Esophagus squamous epithelium (tissue), 5 donors: Measurements from ENCODE around the gene PECR. TPM values are rescaled to one million over a fixed set of nuclear protein-coding genes. Genes with fewer than 3 reads are reported as not detected.

Source experiments
- DNase-seq: peaks from one replicate; lab custom pipeline; 2025; lab: John Stamatoyannopoulos, UW
- H3K27ac ChIP-seq, 4 donors: fragments of 200-600 bp; sonication (generic); one replicate each; pipeline ENCODE4 v1.5.1; 2016 to 2019; ENCODE audit warnings: mild to moderate bottlenecking in 1 of 4
- H3K27me3 ChIP-seq, 4 donors: fragments of 200-600 bp; sonication (generic); 1 replicate in 3 of 4; 2 replicates in 1 of 4; pipeline versions ENCODE4 v1.5.1 to v1.6.0; 2017 to 2021; ENCODE audit warnings: antibody characterized with exemption in 1 of 4
- H3K36me3 ChIP-seq, 3 donors: fragments of 200-600 bp; sonication (generic); one replicate each; pipeline ENCODE4 v1.5.1; 2016 to 2019
- H3K4me1 ChIP-seq, 3 donors: fragments of 200-600 bp; sonication (generic); one replicate each; pipeline ENCODE4 v1.5.1; 2017 to 2019
- H3K4me3 ChIP-seq, 4 donors: fragments of 200-600 bp; sonication (generic); 1 replicate in 3 of 4; 2 replicates in 1 of 4; pipeline ENCODE4 v1.5.1; 2016 to 2019; ENCODE audit warnings: mild to moderate bottlenecking in 2 of 4, moderate library complexity in 1 of 4
- H3K9me3 ChIP-seq, 3 donors: fragments of 200-600 bp; sonication (generic); one replicate each; pipeline ENCODE4 v1.5.1; 2016 to 2019
- CTCF ChIP-seq, 6 experiments: fragments of 450-650 bp in 4 of 6; fragments of 200-600 bp in 2 of 6; sonication (generic) in 2 of 6; IDR thresholded peaks; one replicate each; pipeline ENCODE4 v1.5.1; 2016 to 2019; ENCODE audit warnings: antibody characterized with exemption in 6 of 6, mild to moderate bottlenecking in 4 of 6, moderate library complexity in 4 of 6
- POLR2A ChIP-seq, 4 donors: fragments of 450-650 bp; IDR thresholded peaks; one replicate each; pipeline ENCODE4 v1.6.1; 2017; ENCODE audit warnings: antibody characterized with exemption in 4 of 4, mild to moderate bottlenecking in 4 of 4, moderate library complexity in 3 of 4
- WGBS, 2 donors: methylation state at CpG; one replicate each; pipeline ENCODE4 v1.1.5; 2018; 5-methylcytosine and 5-hydroxymethylcytosine counted together
- intact Hi-C: fragments of 100-400 bp; cut with DNase I; formaldehyde crosslinking; loops from one replicate; pipeline ENCODE4 v1.15.0; 2022
- total RNA-seq, 4 donors: library from RNA; depleted of rRNA; stranded (reverse); fragments of >200 nt; gene quantifications; one replicate each; pipeline ENCODE4 v1.1.0, GENCODE V29; 2016
- donor health status: DM: yes; HTN: yes; CAD: no.

Gene PECR
- total RNA-seq, 4 donors from 2014 or later = 1.5 to 6.8 (median 5.1) TPM

- 91 to 100% methylated on average over 4 of the region's 4 CpGs for WGBS, 2 donors
- H3K4me1 ChIP-seq = peaks cover 0 to 16% (median 0%) of the 10 kb centered on the region in 3 donors
- no peak overlapping the region for H3K27ac ChIP-seq
- intact Hi-C loops = no loop called here
- H3K36me3 ChIP-seq = no peaks in the 10 kb centered on the region
- H3K4me3 ChIP-seq = no peak overlapping the region
- H3K9me3 ChIP-seq = no peaks in the 10 kb centered on the region
- TF ChIP-seq CTCF (IDR thresholded peaks at IDR 0.05) (no peak), POLR2A (IDR thresholded peaks at IDR 0.05) (no peak)
- no peak for DNase-seq
- no peaks in the 10 kb centered on the region for H3K27me3 ChIP-seq
These were observed 25.9 kb downstream of the PECR start for GRCh38 chr2:216055680-216056079.

DNA sequence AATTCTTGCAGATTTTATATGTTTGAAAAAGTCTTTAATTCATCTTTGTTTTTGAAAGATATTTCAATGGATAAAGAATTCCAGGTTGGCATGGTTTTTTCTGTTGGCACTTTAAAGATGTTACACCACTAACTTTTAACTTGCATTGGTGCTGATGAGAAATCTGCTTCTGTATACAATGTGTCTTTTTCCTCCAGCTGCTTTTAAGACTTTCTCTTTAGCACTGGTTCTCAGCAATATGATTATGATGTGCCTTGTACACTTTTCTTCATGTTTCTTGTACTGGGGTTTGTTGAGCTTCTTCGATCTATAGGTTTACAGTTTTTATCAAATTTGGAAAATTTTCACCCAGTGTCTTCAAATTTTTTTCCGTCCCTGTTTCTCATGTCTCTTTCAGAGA, 29.2 kb downstream of the PECR start:
- H3K9me3 ChIP-seq = no peaks in the 10 kb centered on the region
- no peak overlapping the region for H3K27ac ChIP-seq
- peaks cover 0 to 8% (median 0%) of the 10 kb centered on the region in 3 donors for H3K36me3 ChIP-seq
- 95 to 100% methylated on average over 2 of the region's 2 CpGs for WGBS, 2 donors
- TF ChIP-seq POLR2A (IDR thresholded peaks at IDR 0.05) (no peak), CTCF (IDR thresholded peaks at IDR 0.05) (no peak)
- H3K27me3 ChIP-seq = no peaks in the 10 kb centered on the region
- DNase-seq = no peak
- intact Hi-C loops = no loop called here
- peaks cover 0 to 5% (median 0%) of the 10 kb centered on the region in 3 donors for H3K4me1 ChIP-seq
- no peak overlapping the region for H3K4me3 ChIP-seq

DNA sequence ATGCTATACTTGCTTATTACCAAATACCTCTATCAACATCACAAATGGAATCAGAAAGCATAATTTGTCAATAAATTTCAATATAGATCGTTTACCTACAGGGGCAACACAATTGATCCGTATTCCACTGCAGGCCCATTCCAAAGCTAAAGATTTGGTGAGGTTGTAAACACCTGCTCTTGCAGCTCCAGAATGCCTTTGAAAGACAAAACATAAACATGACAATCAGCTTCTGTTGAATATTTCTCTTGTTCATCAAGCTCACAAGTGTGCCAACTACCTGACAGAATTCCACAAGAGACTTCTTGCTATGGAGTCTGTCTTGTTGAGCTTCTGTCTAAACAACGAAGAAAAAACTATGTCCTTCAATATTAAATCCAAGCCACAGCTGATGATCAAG, 30.3 kb downstream of the PECR start:
- TF ChIP-seq POLR2A (IDR thresholded peaks at IDR 0.05) = no peak
- Histone ChIP-seq H3K27me3 (no peaks in the 10 kb centered on the region), H3K36me3 (peaks cover 0 to 16% (median 0%) of the 10 kb centered on the region in 3 donors), H3K4me3 (no peak overlapping the region), H3K9me3 (no peaks in the 10 kb centered on the region), H3K4me1 (no peaks in the 10 kb centered on the region), H3K27ac (no peak overlapping the region)
- 86 to 93% methylated on average over 3 of the region's 3 CpGs for WGBS, 2 donors
- intact Hi-C loops = no loop called here
- DNase-seq = no peak

- Histone ChIP-seq H3K27me3 (no peaks in the 10 kb centered on the region), H3K9me3 (no peaks in the 10 kb centered on the region), H3K27ac (no peak overlapping the region), H3K4me1 (no peaks in the 10 kb centered on the region), H3K36me3 (peaks cover 0 to 20% (median 0%) of the 10 kb centered on the region in 3 donors), H3K4me3 (no peak overlapping the region)
- intact Hi-C loops = no loop called here
- WGBS, 2 donors = 95 to 100% methylated on average over 2 of the region's 2 CpGs
- no peak for DNase-seq
- TF ChIP-seq POLR2A (IDR thresholded peaks at IDR 0.05) = no peak
- TF ChIP-seq CTCF (IDR thresholded peaks at IDR 0.05) = no peak
These were observed 32.2 kb downstream of the PECR start for GRCh38 chr2:216049452-216049851.

DNA sequence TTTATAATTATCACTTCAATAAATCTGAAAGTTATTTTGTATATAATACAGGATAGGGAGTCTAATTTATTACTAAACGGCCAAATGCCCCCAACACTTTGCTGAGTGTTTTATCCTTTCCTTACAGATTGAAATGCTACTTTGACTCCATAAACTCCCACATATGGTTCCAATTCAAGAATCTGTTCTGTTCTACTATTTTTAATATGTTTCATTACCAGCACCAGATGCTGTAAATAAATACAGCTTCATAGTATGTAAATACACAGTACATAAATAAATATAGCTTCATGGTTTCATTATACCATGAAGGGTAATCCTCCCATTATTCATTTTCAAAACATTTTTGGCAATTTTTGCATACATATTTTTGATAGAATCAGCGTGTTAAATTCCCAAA, 34.2 kb downstream of the PECR start:
- Histone ChIP-seq H3K36me3 (peaks cover 0 to 35% (median 0%) of the 10 kb centered on the region in 3 donors), H3K27me3 (no peaks in the 10 kb centered on the region), H3K27ac (no peak overlapping the region), H3K4me3 (no peak overlapping the region), H3K4me1 (no peaks in the 10 kb centered on the region), H3K9me3 (no peaks in the 10 kb centered on the region)
- no peak for DNase-seq
- intact Hi-C loops = no loop called here
- 86 to 87% methylated on average over 2 of the region's 2 CpGs for WGBS, 2 donors
- no peak for TF ChIP-seq CTCF (IDR thresholded peaks at IDR 0.05)
- TF ChIP-seq POLR2A (IDR thresholded peaks at IDR 0.05) = no peak
